Measurements from ENCODE around the gene SCOC.
"Not testable (repeated sequence)": the region's sequence is repeated elsewhere in the genome, so short reads cannot be mapped to it uniquely, and the experiment has no call there.

The SCOC gene

DNA sequence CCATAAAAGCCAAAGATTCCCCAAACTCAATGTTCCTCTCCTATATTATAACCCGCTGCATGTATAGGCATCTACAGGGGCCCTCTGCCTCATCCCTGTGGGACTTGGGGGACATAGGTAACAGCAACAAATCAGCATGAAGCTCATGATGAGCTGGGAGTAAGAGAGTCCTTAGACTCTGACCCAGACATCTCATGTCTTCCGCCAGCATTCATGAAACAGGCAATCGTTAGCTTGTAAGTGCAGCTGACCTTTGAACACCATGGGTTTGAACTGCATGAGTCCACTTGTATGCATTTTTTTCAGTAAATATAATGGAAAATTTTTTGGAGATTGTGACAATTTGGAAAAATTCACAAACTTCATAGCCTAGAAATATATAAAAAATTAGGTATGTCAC lies 10.4 kb upstream of the SCOC start:
- no peak for DNase-seq

DNA sequence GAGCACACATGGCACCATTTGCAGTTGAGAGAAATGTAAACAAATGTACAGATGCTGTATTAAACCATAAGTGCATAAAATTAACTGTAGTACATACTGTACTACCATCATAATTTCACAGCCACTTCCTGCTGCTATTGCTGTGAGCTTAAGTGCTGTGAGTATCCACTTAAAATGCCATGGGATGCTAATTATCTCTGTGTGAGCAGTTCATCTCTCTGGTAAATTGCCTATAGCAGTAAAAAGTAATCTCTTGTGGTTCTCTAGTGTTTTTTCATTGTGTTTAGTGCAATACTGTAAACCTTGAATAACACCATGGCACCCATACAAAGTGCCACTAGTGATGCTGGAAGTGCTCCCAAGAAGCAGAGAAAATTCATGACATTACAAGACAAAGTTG lies 9.9 kb upstream of the SCOC start:
- no peak for DNase-seq

DNA sequence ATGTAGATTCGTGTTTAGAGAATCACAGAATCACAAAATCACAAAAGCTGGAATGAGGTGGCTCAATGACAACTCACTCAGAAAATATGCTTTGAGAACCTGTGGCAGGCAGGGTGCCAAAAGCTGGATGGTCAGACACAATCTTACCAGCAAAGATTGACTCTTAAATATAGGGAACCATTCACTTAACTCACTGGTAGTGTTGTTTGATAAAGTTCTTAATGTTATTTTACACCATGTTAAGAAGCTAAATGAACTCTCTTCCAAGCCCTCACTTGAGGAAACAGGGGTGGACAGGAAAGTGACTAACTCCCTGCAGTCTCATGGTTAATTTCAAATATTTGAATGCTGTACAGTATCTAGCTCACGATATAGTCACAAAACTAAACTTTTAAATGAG lies 5.7 kb upstream of the SCOC start:
- DNase-seq, result peak; percentile 57

GRCh38 chr4:140368686-140369085 lies 4.8 kb upstream of the SCOC start:
- DNase-seq, result no peak

GRCh38 chr4:140372751-140373327 lies 607 bp upstream of the SCOC start:
- no peak for DNase-seq

DNA sequence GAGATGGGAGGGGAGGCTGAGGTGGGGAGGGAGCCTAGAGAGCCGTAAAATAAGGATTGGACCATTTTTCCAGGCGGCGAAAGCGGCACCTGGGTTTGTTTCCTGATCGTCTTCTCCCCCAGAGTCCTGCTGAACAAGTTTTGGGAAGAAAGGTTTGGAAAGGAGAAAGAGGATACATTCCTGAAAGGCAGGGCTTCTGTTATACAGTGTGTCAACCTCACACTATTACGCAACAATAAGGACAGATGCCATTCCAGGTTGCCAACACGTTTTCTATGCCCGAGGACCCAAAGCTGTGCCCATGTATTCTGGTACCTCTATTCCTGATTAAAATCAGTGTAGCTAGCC lies 658 bp downstream of the SCOC start:
- DNase-seq, result no peak

DNA sequence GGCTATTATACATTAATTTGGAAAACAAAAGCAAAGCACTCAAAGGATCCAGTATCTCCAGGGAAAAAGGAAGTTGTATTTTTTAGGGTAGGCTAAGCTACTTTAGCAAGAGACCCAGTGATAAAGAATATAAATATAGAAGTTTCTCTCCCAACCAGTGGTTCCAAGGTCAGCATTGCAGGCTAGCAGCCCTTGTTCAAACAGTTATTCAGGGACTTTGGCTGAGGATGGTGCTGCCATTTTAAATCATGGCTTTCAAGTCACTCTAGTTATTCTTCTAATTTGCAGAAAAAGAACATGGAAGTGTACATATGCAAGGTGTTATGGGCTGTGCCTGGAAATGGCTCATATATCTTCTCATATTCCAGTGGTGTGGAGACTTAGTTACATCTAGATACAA lies 9.3 kb downstream of the SCOC start:
- no peak for DNase-seq

DNA sequence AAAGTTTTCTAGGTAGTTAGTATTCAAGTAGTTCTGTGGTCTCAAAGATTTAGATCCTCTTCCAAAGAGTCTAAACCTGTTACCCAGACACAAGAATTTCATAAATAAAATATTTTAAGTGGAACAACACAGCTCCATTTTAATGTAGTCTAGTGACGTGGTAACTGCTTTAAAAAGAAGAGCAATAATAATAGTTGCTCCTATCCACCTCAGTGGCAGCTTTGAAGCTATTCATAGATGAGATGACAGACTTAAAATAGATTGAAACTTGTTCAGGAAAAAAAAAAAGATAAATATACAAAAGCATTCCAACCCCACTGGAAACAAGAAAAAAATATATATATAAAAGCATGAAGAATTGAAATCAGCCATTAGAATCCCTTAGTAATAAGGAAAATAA lies 14.6 kb downstream of the SCOC start:
- DNase-seq, result no peak

DNA sequence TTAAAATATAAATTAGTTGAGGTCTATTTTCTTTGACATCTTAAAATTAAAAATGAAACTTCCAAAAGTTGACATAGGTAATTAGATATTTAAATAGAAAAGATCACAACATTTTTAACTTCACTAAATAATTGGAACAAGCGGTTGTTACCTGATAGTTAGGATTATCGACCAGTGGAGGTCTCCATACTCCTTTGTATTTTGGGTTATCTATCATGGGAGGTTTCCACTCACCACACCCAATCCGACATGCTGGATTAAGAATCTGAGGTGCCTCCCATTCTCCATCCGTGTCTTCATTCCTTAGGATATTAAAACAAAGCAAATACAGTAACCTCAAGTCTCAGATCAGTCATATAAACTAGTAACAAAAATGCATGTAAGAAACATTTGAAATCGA lies 22.2 kb downstream of the SCOC start:
- no peak for DNase-seq

GRCh38 chr4:140400111-140400510 lies 26.7 kb downstream of the SCOC start:
- DNase-seq, result no peak

DNA sequence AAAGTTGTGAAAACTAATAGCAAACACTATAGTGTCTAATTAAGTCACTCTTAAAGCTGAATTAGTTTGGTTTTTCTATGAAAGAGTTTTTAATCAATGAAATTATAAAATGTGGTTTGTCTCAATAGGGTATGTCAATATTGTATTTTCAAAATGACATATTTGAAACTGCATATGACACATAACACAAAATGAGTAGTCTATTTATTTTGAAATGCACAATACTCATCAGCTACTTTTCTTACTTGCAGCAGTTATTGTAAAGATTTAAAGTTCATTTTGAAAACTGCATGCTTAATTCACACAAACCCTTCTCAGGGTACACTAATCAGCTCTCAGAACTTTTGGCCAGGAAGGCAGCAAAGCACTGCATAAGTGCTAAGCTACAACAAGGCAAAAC lies 32.8 kb downstream of the SCOC start:
- no peak for DNase-seq

DNA sequence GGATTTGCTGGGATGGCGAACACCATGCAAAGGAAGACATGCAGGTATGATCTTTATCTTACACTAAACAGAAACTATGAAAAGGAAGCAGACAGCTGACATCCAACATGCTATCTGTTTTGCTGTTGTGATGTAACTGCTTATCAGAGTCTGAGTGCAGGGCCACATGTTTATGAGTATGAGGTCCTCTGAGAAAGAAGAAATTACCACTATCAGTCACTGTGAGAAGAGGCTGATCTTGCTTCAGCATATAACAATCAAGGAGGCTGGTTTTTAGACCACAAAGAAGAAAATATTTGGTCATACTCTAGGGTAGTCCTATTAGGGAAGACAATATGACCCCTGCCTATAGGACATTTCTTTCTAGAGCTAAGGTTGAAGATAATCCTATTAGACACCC lies 35.5 kb downstream of the SCOC start:
- no peak for DNase-seq

DNA sequence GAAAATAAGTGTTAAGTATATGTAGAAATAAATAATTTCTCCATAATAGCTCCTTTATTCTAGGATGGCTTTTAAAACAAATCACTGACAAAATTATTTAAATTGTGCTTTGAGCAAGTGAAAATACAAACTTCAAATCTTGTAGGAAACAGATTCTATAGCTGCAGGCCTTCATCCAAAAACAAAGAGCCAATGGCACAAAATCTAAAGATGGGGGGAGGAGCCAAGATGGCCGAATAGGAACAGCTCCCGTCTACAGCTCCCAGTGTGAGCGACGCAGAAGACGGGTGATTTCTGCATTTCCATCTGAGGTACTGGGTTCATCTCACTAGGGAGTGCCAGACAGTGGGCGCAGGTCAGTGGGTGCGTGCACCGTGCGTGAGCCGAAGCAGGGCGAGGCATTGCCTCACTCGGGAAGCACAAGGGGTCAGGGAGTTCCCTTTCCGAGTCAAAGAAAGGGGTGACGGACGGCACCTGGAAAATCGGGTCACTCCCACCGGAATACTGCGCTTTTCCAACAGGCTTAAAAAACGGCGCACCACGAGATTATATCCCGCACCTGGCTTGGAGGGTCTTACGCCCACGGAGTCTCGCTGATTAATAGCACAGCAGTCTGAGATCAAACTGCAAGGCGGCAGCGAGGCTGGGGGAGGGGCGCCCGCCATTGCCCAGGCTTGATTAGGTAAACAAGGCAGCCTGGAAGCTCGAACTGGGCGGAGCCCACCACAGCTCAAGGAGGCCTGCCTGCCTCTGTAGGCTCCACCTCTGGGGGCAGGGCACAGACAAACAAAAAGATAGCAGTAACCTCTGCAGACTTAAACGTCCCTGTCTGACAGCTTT lies 39.9 kb downstream of the SCOC start:
- DNase-seq, result not testable (repeated sequence)

DNA sequence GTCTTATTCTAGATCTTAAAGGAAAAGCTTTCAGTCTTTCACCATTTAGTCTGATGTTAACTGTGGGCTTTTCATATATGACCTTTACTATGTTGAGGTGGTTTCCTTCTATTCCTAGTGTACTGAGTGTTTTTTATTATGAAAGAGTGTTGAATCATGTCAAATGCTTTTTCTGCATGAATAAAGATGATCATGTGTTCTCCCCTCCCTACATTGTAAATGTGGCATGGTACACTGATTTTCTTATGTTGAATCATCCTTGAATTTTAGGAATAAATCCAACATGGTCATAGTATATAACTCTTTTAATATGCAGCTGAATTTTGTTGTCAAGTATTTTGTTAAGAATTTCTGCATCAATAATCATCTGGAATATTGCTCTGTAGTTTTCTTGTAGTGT lies 49.7 kb downstream of the SCOC start:
- peak; percentile 50 for DNase-seq

GRCh38 chr4:140426610-140427105 lies 53.2 kb downstream of the SCOC start:
- no peak for DNase-seq

DNA sequence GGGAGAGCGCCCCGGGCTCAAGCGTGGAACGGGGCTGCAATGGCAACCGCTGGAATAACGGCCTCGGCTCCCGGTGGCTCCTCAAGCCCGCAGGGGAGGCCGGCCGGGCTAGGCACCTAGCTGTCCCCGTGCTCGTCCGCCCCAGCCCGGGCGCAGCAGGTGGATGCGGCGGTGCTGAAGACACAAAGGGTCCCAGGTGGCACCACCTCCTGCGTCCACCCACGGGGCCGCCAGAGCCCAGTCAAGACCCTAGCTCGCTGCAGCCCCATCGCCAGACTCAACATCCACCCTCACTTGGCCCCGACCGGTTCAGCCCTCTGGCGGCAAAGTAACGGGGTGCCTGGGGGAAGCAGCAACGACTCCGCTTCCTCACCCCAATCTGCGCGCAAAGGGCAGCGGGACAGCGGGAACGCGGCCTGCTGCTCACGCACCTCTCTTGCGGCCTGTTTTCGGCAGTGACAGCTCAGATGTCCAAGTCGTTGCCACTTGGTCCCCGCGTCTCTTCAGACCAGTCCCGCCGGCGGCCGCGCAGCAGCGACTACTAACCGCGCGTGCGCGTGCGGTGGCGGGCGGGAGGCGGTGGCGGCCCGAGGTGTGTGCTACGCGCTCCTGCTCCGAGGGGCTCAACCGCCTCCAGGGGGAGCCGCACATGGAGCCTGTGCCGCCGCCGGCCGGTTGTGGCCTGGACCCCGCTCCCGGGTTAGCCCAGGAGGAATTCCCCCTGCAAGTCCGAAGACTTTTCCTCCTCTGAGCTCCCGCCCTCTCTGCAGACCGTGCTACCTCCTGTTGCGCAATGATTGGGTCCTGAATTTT lies 53.9 kb downstream of the SCOC start, which contains the start of gene CLGN:
Gene CLGN (minus strand): TSS at position 543 of the 813 bp plus-strand sequence. CDS start 14,570 bp downstream, outside the sequence.
- DNase-seq, result peak; percentile 61

- DNase-seq, result peak; percentile 30
These were observed 54.5 kb downstream of the SCOC start for GRCh38 chr4:140427919-140428471.

Measured in fibroblast of upper back skin (primary cell).